HL-60 (cell line): Measurements from ENCODE around the gene FES.

ENCODE experiments used
- DNase-seq, 2 experiments: peaks; one replicate each; pipeline ENCODE4 v3.0.0-alpha.2; 2010 to 2020; ENCODE audit warnings: low read depth in 1 of 2, low spot score in 1 of 2
- H3K27ac ChIP-seq: fragments of 250-450 bp; sonication (Bioruptor Pico); replicated peaks from 2 replicates; pipeline ENCODE4 v1.5.1; 2020; ENCODE audit warnings: mild to moderate bottlenecking, moderate library complexity
- H3K27me3 ChIP-seq: fragments of 250-450 bp; sonication (Bioruptor Pico); 2 replicates; pipeline ENCODE4 v1.5.1; 2021; ENCODE audit warnings: mild to moderate bottlenecking, moderate library complexity; ENCODE audit not compliant: insufficient read depth, poor library complexity, severe bottlenecking
- H3K4me3 ChIP-seq: replicated peaks from 2 replicates; pipeline ENCODE4 v1.5.1; 2011; ENCODE audit warnings: mild to moderate bottlenecking, control low read depth, low read length; ENCODE audit not compliant: insufficient read depth
- GABPA ChIP-seq: IDR thresholded peaks from 2 replicates; pipeline ENCODE4 v1.6.1; 2012; ENCODE audit warnings: low read depth
- POLR2AphosphoS5 ChIP-seq: IDR thresholded peaks from 2 replicates; pipeline ENCODE4 v1.6.1; 2012; ENCODE audit warnings: low read depth
- SPI1 ChIP-seq: IDR thresholded peaks from 2 replicates; pipeline ENCODE4 v1.6.1; 2012; ENCODE audit warnings: low read depth, mild to moderate bottlenecking, borderline replicate concordance
- TF ChIP-seq, protein P1 (sequence below): IDR thresholded peaks from 2 replicates; pipeline ENCODE4 v1.6.1; 2012; ENCODE audit warnings: low read depth; ENCODE audit not compliant: insufficient replicate concordance
- TF ChIP-seq, protein P2 (sequence below): IDR thresholded peaks from one replicate; pipeline ENCODE4 v1.5.1; 2011; ENCODE audit warnings: low read length, control low read depth, inconsistent platforms; ENCODE audit not compliant: insufficient read depth

The FES gene

DNA sequence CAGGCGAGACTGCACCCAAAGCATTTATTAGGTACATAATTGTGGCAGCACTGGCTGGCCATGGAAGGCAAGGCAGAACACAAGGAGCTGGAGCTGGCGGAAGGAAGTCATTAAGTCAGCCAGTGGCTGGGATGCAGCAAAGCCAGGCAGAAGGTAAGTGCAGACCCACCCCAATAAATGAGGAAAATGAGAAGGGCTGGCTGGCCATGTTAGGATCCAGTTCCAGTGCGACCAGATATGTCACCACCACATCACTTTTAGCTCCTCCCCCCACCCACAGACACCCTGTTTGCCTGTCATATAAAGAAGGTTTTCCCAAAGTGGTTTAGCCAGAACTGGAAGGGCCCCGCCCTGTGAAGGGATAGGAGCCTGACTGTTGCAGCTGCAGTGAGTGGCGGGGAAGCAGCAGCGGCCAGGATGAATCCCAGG, 16.0 kb upstream of the FES start, which contains the start of gene FURIN:
FURIN (plus strand) TSS at position 328 of the 429 bp plus-strand sequence. CDS start 7,153 bp downstream, outside the sequence.
- no peak within 1 kb of the TSS for H3K4me3 ChIP-seq
- no peaks in the 10 kb centered on the region for H3K27me3 ChIP-seq
- peak within 1 kb of the TSS; percentile 85 for H3K27ac ChIP-seq
- TF ChIP-seq SPI1 (no peak), GABPA (no peak), POLR2AphosphoS5 (no peak)
- TF ChIP-seq, protein P1, sequence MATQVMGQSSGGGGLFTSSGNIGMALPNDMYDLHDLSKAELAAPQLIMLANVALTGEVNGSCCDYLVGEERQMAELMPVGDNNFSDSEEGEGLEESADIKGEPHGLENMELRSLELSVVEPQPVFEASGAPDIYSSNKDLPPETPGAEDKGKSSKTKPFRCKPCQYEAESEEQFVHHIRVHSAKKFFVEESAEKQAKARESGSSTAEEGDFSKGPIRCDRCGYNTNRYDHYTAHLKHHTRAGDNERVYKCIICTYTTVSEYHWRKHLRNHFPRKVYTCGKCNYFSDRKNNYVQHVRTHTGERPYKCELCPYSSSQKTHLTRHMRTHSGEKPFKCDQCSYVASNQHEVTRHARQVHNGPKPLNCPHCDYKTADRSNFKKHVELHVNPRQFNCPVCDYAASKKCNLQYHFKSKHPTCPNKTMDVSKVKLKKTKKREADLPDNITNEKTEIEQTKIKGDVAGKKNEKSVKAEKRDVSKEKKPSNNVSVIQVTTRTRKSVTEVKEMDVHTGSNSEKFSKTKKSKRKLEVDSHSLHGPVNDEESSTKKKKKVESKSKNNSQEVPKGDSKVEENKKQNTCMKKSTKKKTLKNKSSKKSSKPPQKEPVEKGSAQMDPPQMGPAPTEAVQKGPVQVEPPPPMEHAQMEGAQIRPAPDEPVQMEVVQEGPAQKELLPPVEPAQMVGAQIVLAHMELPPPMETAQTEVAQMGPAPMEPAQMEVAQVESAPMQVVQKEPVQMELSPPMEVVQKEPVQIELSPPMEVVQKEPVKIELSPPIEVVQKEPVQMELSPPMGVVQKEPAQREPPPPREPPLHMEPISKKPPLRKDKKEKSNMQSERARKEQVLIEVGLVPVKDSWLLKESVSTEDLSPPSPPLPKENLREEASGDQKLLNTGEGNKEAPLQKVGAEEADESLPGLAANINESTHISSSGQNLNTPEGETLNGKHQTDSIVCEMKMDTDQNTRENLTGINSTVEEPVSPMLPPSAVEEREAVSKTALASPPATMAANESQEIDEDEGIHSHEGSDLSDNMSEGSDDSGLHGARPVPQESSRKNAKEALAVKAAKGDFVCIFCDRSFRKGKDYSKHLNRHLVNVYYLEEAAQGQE: no peak
- TF ChIP-seq, protein P2, sequence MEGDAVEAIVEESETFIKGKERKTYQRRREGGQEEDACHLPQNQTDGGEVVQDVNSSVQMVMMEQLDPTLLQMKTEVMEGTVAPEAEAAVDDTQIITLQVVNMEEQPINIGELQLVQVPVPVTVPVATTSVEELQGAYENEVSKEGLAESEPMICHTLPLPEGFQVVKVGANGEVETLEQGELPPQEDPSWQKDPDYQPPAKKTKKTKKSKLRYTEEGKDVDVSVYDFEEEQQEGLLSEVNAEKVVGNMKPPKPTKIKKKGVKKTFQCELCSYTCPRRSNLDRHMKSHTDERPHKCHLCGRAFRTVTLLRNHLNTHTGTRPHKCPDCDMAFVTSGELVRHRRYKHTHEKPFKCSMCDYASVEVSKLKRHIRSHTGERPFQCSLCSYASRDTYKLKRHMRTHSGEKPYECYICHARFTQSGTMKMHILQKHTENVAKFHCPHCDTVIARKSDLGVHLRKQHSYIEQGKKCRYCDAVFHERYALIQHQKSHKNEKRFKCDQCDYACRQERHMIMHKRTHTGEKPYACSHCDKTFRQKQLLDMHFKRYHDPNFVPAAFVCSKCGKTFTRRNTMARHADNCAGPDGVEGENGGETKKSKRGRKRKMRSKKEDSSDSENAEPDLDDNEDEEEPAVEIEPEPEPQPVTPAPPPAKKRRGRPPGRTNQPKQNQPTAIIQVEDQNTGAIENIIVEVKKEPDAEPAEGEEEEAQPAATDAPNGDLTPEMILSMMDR: no peak
- no peak for DNase-seq

DNA sequence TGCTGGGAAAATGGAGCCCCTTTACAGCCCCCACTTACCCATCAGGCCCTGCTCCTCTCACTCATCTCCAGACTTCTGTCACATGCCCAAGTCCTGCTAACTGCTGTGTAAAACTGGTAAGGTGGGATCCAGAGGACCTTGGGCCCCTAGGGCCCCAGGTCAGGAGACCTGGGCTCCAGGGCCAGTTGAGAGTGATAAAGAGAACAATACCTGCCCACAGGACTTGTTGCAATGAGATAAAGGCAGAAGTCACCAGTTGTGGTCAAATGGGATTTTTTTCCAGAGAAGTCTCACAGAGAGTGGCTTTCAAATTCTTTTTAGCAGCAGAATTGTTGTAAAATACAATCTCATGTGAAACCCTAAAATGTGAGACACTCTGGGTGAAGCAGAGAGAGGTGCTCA, 15.2 kb upstream of the FES start:
- TF ChIP-seq, protein P2: no peak
- TF ChIP-seq GABPA (no peak), SPI1 (no peak)
- Histone ChIP-seq H3K27me3 (no peaks in the 10 kb centered on the region), H3K27ac (peak overlapping the region; percentile 85), H3K4me3 (no peak overlapping the region)
- DNase-seq: peak in 1 of 2 experiments; percentile 24

DNA sequence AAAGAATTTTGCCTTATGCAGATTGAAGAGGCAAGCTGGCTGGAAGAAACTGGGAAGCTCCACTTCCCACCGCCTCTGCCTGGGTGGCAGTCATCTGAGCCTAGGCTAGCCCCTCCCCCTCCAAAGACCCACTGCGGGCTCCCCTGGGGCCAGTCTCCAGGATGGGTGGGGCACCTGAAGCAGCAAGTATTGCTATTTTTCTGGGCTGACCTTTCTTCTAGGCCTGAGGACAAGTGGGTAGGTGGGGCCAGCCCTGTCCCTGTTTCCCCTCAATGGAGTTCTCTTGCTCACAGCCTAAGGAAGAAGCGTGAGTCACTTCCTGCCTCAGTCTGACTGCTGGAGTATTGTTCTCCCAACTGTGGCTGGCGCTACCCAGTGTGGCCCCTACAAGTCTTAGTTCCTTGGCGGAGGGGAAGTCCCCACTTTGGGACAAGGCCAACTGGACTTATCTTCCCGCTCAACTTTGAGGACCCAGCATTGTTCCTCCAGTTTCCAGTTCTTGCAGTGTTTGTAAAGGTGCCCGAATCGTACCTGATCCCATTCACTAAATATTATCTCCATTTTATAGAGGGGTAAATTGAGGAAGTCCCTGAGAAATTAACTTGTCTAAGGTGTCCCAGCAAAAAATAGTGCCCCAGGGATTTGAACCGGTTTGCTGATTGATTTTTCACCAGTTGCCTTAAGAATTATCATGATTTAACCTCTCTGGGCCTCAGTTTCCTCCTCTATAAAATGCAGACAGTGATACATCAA, 14.5 kb upstream of the FES start:
- Histone ChIP-seq H3K4me3 (no peak overlapping the region), H3K27ac (peak overlapping the region; percentile 85), H3K27me3 (no peaks in the 10 kb centered on the region)
- peak; percentile 77 to 97 for DNase-seq
- TF ChIP-seq, protein P1: no peak
- TF ChIP-seq POLR2AphosphoS5 (peak; percentile 40; the same call in 1 of the 2 replicates), SPI1 (peak; percentile 67), GABPA (0 out of 2 replicates have a peak, but pooled peaks have one; percentile 4)
- TF ChIP-seq, protein P2: no peak
